Kidney epithelial cell (primary cell): Measurements from ENCODE around the gene NCOA1. TPM values are rescaled to one million over a fixed set of nuclear protein-coding genes. Genes with fewer than 3 reads are reported as not detected.
"Not testable (repeated sequence)": the region's sequence is repeated elsewhere in the genome, so short reads cannot be mapped to it uniquely, and the experiment has no call there.

ENCODE experiments used
- DNase-seq: peaks from one replicate; pipeline ENCODE4 v3.0.0-alpha.2; 2010; ENCODE audit warnings: low read depth
- H3K27me3 ChIP-seq: 2 replicates; pipeline ENCODE4 v1.6.0; 2011; ENCODE audit warnings: low read length; ENCODE audit not compliant: control insufficient read depth, insufficient read depth
- H3K36me3 ChIP-seq: 2 replicates; pipeline ENCODE4 v1.5.1; 2011; ENCODE audit warnings: low read length; ENCODE audit not compliant: control insufficient read depth, insufficient read depth
- H3K4me3 ChIP-seq: 2 replicates; pipeline ENCODE4 v1.5.1; 2011; ENCODE audit warnings: low read depth, mild to moderate bottlenecking, control low read depth, low read length
- CTCF ChIP-seq: IDR thresholded peaks from 2 replicates; pipeline ENCODE4 v1.5.1; 2011; ENCODE audit warnings: mild to moderate bottlenecking, moderate library complexity, low read length, control low read depth, inconsistent platforms; ENCODE audit not compliant: insufficient read depth, poor library complexity, severe bottlenecking
- total RNA-seq: library from RNA; depleted of rRNA; stranded (reverse); fragments of >200 nt; gene quantifications from 2 replicates; pipeline ENCODE4 v1.2.3, GENCODE V29; 2015

Gene NCOA1
- total RNA-seq, 1 donor from 2014 or later = 13.3 TPM

- no peak overlapping the region for H3K4me3 ChIP-seq
- no peak for TF ChIP-seq CTCF
- no peak for DNase-seq
- no peaks in the 10 kb centered on the region for H3K36me3 ChIP-seq
- no peaks in the 10 kb centered on the region for H3K27me3 ChIP-seq
These were observed 36.5 kb downstream of the NCOA1 start for GRCh38 chr2:24527536-24527935.

- DNase-seq = no peak
- TF ChIP-seq CTCF = no peak
- no peak overlapping the region for H3K4me3 ChIP-seq
- no peaks in the 10 kb centered on the region for H3K36me3 ChIP-seq
- H3K27me3 ChIP-seq = no peaks in the 10 kb centered on the region
These were observed 39.7 kb downstream of the NCOA1 start for GRCh38 chr2:24530796-24531195.

GRCh38 chr2:24531610-24532009 lies 40.6 kb downstream of the NCOA1 start:
- not testable (repeated sequence) for H3K4me3 ChIP-seq, DNase-seq, H3K36me3 ChIP-seq, H3K27me3 ChIP-seq

- H3K4me3 ChIP-seq, H3K27me3 ChIP-seq, DNase-seq, H3K36me3 ChIP-seq: not testable (repeated sequence)
These were observed 41.0 kb downstream of the NCOA1 start for GRCh38 chr2:24532057-24532456.

GRCh38 chr2:24533574-24533973 lies 42.5 kb downstream of the NCOA1 start:
- H3K4me3 ChIP-seq, DNase-seq, H3K36me3 ChIP-seq, H3K27me3 ChIP-seq: not testable (repeated sequence)

- Histone ChIP-seq H3K4me3 (no peak overlapping the region), H3K27me3 (no peaks in the 10 kb centered on the region), H3K36me3 (no peaks in the 10 kb centered on the region)
- no peak for DNase-seq
- TF ChIP-seq CTCF = no peak
These were observed 47.7 kb downstream of the NCOA1 start for GRCh38 chr2:24538720-24539119.

GRCh38 chr2:24539258-24539657 lies 48.2 kb downstream of the NCOA1 start:
- no peaks in the 10 kb centered on the region for H3K27me3 ChIP-seq
- H3K4me3 ChIP-seq = no peak overlapping the region
- TF ChIP-seq CTCF = no peak
- H3K36me3 ChIP-seq = no peaks in the 10 kb centered on the region
- no peak for DNase-seq
